Limb (tissue), 2 donors: ENCODE data around the gene AFG3L2.
A peak's percentile ranks its signal among the peaks of the same experiment; 100 is the strongest.
"Not testable (repeated sequence)": the region's sequence is repeated elsewhere in the genome, so short reads cannot be mapped to it uniquely, and the experiment has no call there.

Experiments used
- DNase-seq, 2 donors: peaks; one replicate each; pipeline ENCODE4 v3.0.0-alpha.2; 2016; ENCODE audit errors: extremely low spot score in 2 of 2

AFG3L2 gene

DNA sequence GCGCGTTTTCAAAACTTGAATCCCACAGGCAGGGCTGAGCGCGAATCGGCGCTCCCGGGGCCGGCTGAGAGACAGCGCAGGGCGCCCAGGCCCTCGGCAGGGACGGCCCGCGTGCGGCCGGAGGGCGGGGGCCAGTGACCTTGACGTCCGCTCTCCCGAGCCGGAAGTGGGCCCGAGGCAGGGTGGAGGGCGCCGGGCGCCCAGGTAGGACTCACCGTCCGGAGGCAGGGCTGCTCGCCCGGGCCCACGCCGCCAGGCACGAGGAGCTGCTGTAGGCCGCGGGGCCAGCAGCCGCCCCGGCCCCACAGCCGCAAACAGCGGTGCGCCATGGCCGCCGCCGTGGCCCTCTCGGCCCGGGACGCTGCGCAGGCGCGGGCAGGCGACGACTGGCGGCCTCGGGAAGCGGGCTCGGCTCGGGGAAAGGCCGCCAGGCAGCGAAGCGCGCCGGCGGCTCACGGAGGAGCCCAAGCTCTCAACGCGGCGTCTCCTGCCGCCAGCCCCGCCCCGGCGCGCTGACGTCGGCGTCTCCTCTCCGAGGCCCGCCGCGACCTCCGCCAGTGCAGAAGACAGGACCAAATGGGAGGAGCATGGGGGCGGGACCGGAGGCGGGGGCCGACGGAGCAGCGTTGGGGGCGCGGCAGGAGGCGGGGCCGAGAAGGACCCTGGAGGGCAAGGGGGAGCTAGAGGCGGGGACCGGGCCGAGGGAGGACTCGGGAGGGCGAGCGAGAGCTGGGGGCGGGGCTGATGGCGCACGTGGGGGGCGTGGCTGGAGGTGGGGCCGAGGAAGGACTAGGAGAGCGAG lies at the start of gene AFG3L2:
TSS of gene AFG3L2 (minus strand) at position 474 of the 802 bp plus-strand sequence. CDS start at position 329, 145 bp downstream.
- peak; percentile 99 to 100 for DNase-seq

- DNase-seq, result no peak
These were observed 47.2 kb upstream of the AFG3L2 start for GRCh38 chr18:12424252-12424651.

DNA sequence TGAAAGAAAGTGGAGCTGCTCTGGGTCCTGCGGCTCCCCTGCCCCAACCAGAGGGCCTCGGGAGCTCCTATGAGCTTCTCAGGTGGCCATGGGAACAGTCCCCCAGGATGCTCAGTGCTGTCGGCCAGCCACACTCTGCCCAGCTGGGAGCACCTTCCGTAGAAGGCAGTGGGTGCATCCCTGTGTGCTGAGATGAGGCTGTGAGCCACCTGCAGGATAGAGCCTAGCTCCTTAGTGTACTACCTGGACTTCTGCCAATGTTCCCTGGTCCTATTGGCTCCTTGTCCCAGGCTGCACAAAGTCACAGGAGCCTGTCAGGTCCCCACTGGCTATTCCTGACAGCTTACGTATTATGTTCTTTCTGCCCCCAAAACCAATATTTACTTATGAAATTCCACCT lies 46.8 kb upstream of the AFG3L2 start:
- DNase-seq, result no peak

- no peak for DNase-seq
These were observed 46.4 kb upstream of the AFG3L2 start for GRCh38 chr18:12423393-12423792.

GRCh38 chr18:12422936-12423335 lies 45.9 kb upstream of the AFG3L2 start:
- DNase-seq, result no peak

- DNase-seq, result no peak
These were observed 44.7 kb upstream of the AFG3L2 start for GRCh38 chr18:12421732-12422131.

DNA sequence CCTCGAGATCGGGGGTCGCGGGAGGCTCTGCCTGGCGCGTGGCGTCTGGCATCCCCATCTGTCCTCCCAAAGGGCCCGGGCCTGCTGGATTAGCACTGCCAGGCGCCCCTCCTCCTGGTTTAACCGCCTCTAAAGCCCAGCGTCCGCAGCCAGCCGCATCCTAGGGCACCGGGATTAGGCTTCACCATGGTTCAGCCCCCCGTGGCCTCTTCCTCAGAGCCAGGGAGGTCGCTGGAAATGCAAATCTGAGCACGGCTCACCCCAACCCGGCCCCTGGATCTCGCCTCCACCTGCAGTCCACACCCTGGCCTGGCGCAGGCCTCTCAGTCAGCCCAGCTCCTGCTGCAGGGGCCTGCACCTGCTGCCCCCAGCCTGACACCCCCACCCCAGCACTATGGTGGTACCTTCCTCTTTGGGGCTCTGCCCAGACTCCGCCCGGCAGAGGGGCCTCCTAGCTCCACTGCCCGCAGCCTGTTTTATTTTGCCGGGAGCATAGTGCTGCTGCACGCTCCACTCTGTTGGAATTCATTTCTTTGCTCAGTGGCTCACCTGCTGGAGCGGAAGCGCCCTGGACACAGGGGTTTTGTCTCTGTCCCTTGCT lies 43.9 kb upstream of the AFG3L2 start:
- peak; percentile 30 to 73 for DNase-seq

DNA sequence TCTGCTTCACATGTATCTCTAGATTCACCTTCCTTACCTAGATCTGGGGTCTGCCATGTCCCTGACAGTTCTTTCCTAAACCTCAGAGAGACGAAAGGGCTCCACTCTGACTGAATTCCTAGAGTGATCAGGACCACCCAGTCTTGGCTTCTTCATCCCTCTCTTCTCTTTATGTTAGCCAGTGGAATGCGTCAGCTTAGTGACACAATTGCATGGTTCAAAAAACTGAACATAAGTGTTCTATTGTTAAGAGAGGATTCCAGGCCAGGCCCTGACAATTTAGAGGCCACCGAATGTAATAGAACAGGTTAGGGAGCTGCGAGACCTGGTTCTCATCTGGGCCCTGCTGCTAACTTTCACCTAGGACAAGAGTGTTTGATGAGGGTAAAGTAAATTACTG lies 40.7 kb upstream of the AFG3L2 start:
- no peak for DNase-seq

GRCh38 chr18:12416098-12416729 lies 39.2 kb upstream of the AFG3L2 start:
- DNase-seq, result no peak

DNA sequence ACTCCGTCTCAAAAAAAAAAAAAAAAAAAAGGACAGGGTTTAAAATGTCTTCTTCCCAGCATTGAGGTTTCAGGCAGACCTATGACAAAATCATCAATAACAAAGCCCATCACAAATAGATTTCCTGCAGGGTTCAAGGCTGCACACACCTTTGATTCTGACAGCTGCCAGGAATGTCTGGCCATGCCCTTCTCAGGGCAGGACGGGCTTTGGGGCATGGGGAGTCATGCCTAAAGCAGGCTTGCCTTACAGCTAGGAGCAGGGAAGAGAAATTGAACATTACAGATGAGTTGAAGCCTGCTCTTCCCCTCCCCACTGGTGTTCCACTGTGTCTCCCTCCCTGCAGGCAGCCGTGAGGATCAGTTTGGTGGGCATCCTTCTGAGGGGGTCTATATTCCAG lies 34.4 kb upstream of the AFG3L2 start:
- DNase-seq, result no peak

DNA sequence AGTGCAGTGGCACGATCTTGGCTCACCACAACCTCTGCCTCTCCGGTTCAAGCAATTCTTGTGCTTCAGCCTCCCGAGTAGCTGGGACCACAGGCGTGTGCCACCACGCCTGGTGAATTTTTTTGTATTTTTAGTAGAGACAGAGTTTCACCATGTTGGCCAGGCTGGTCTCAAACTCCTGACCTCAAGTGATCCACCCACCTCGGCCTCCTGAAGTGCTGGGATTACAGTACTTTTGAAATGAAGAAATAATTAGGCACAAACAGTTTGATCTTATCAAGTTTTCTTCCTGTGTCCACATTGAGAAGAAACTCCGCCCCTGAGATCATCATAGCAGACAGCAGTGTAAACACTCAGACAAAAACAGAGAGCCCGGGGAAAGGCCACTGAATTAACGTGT lies 33.7 kb upstream of the AFG3L2 start:
- DNase-seq, result not testable (repeated sequence)

DNA sequence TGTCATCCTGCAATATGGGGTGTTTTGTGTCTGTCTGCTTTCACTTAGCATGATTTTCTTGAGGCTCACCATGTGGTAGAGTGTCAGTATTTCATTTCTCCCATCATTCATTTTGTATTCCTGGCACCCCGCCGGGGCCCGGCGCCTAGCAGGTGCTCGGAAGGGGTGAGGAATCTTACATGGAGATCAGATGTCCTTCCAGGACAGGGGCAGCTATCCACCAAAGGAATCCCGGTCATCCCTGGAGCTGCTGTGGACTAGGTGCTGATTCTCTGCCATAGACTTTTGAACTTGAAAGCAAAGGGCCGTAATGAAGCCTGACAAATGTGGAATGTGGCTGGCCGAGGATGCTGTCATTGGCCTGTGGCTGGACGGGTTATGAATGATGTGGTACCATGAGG lies 33.1 kb upstream of the AFG3L2 start:
- DNase-seq, result peak; percentile 18 to 59

GRCh38 chr18:12409469-12409868 lies 32.4 kb upstream of the AFG3L2 start:
- peak; percentile 46 to 51 for DNase-seq

DNA sequence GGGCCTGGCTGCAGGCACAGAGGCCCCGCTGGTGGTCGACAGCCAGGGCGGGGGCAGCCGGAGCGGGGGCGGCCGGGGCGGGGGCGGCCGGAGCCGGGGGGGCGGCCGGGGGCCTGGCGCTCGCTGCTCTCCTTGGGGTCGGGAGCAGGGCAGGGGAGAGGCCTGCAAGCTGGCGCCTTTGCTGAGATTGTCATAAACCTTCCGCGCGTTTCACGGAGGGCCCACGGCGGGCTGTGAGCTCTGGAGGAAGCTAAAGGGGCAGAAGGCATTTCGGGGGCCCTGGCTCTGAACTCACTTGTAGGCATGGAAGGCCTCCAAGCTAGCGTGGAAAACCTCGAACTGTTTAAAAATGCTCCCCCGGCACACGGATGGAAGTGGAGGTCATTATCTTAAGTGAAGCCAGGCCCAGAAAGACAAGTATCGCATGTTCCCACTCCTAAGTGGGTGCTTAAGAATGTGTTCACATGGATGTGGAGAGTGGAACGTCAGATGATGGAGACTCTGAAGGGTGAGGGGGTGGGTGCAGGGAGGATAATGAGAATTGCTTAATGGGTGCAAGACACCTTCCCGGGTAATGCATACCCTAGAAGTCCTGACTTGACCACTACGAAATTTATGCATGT lies 31.3 kb upstream of the AFG3L2 start:
- DNase-seq, result peak in 1 of 2 donors; percentile 18

DNA sequence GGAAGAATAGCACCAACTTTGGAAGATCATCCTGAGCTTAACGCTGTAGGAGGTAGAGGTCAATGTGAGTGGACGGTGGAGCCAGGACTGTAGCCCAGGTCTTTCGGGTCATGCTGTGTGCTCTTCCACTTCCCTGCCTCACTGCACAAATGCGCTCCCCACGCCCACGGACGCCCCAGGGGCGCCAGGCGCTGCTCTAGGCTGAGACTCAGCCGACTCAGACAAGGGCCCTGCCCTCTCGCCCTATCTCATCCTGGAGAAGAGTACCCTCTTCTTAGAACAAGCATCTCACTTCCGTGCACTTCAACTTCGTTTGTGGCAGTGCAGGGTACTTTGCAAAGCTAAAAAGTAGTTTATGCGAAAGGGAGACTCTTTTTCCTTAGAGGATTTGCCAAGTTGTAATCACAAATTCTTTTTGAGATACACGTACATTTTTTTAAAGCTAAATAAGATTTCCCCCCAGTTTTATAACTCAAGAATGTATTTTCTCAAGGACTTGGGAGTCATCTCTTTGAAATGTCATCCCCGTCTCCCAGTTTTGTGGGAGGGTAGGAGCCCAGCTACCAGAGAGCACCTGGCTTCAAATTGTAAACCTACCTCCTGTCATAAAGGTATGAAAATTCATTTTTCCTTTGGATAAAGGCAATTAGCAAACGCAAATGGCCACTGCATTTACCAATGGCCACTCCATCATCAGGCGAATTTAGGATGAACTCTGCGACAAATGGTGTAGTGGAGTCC lies 29.5 kb upstream of the AFG3L2 start:
- no peak for DNase-seq

DNA sequence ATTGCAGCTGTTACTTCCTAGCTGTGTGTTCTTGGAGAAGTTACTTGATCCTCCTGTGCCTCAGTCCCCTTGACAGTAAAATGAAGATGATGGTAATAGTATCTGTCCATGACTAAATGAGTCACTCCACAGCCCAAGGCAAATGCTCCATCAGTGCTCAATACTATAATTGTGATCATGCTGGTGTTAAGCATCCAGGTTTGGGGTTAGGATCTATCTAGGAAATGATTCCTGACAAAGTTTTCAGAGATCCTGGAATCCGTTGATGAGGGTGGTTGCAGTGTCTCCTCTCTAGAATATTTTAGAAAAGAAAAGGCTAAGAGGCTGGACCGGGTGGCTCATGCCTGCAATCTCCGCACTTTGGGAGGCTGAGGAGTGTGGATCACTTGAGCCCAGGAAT lies 28.0 kb upstream of the AFG3L2 start:
- no peak for DNase-seq

GRCh38 chr18:12403601-12404506 lies 26.8 kb upstream of the AFG3L2 start:
- DNase-seq, result no peak

DNA sequence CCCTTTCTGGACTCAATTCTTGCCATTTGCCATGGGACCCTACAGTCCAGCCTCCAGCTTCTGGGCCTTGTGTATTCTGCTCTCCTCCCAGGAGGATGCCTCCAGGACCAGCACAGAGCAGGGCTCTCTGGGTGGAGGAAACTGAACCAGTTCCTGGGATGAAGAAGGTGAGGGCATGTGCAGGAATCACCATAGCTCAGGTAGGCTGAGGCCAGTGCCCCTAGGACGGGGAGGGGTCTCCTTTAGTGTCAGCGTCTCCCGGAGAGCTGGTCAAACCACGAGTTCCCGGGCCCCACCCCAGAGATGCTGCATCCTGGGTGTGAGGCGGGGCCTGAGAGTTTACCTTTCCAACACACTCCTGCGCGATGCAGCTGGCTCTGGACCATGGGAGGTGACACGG lies 24.9 kb upstream of the AFG3L2 start:
- DNase-seq, result no peak

DNA sequence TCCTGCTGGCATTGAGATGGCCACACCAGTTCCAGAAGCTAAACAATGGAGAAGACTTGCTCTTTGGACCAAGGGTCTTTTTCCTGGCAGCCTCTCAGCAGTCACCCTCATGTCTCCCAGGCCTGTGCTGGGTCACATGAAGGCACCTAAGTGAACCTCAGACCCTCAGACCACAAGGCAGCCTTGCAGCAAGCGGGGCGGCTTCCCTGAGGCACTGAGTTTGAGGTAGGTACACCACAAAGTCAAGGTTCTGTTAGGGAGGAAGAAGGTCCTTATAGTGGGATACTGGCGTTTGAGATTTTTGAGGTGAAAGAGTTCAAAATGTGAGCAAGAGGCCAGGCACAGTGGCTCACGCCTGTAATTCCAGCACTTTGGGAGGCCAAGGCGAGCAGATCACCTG lies 22.2 kb upstream of the AFG3L2 start:
- no peak for DNase-seq

- no peak for DNase-seq
These were observed 21.6 kb upstream of the AFG3L2 start for GRCh38 chr18:12398625-12399024.
